ENCODE measurements around the gene SIM2.

The SIM2 gene

GRCh38 chr21:36776981-36777617 is 78.2 kb downstream of the SIM2 start:
- DNase-seq (ENCODE audit: low read depth, low spot score), result no peak
- H3K36me3 ChIP-seq (ENCODE audit: insufficient read depth, low read length), result no peaks in the 10 kb centered on the region
- no peak for TF ChIP-seq POLR2AphosphoS5 (IDR thresholded peaks at IDR 0.05; ENCODE audit: borderline replicate concordance, low read depth, low read length)
- TF ChIP-seq FOXP2 (optimal IDR thresholded peaks at IDR 0.05; ENCODE audit: control extremely low read depth, extremely low read length, insufficient read depth), result no peak
- TF ChIP-seq EZH2 (IDR thresholded peaks at IDR 0.05), result no peak
- no peak overlapping the region for H3K27ac ChIP-seq
- no peak overlapping the region for H3K4me3 ChIP-seq
- no peak overlapping the region for H3K9ac ChIP-seq (ENCODE audit: insufficient read length)
- no peaks in the 10 kb centered on the region for H3K9me3 ChIP-seq (ENCODE audit: low read depth, low read length)

DNA sequence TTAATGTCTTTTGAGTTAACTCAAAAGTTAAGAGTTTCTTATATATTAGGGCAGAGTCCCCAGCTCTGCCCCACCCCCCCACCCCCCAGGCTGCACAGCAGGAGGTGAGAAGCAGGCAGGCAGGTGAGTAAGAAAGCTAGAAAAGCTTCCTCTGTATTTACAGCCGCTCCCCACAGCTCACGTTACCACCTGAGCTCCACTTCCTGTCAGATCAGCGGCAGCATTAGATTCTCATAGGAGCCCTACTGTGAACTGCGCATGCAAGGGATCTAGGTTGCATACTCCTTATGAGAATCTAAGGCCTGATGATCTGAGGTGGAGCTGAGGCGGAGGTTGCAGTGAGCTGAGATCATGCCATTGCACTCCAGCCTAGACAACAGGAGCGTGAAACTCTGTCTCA is 81.9 kb downstream of the SIM2 start:
- no peak overlapping the region for H3K27ac ChIP-seq
- H3K9me3 ChIP-seq (ENCODE audit: low read depth, low read length), result no peaks in the 10 kb centered on the region
- no peak overlapping the region for H3K9ac ChIP-seq (ENCODE audit: insufficient read length)
- no peak overlapping the region for H3K4me3 ChIP-seq
- TF ChIP-seq EZH2 (IDR thresholded peaks at IDR 0.05) (no peak), POLR2AphosphoS5 (IDR thresholded peaks at IDR 0.05; ENCODE audit: borderline replicate concordance, low read depth, low read length) (no peak), FOXP2 (optimal IDR thresholded peaks at IDR 0.05; ENCODE audit: control extremely low read depth, extremely low read length, insufficient read depth) (no peak)
- no peaks in the 10 kb centered on the region for H3K36me3 ChIP-seq (ENCODE audit: insufficient read depth, low read length)
- no peak for DNase-seq (ENCODE audit: low read depth, low spot score)

- H3K36me3 ChIP-seq (ENCODE audit: insufficient read depth, low read length), result no peaks in the 10 kb centered on the region
- H3K27ac ChIP-seq, result no peak overlapping the region
- H3K4me3 ChIP-seq, result no peak overlapping the region
- TF ChIP-seq FOXP2 (optimal IDR thresholded peaks at IDR 0.05; ENCODE audit: control extremely low read depth, extremely low read length, insufficient read depth) (no peak), EZH2 (IDR thresholded peaks at IDR 0.05) (no peak), POLR2AphosphoS5 (IDR thresholded peaks at IDR 0.05; ENCODE audit: borderline replicate concordance, low read depth, low read length) (no peak)
- H3K9ac ChIP-seq (ENCODE audit: insufficient read length), result no peak overlapping the region
- no peaks in the 10 kb centered on the region for H3K9me3 ChIP-seq (ENCODE audit: low read depth, low read length)
- DNase-seq (ENCODE audit: low read depth, low spot score), result no peak
Measured at GRCh38 chr21:36783612-36784374, 84.9 kb downstream of the SIM2 start.

- TF ChIP-seq FOXP2 (optimal IDR thresholded peaks at IDR 0.05; ENCODE audit: control extremely low read depth, extremely low read length, insufficient read depth) (no peak), POLR2AphosphoS5 (IDR thresholded peaks at IDR 0.05; ENCODE audit: borderline replicate concordance, low read depth, low read length) (no peak), EZH2 (IDR thresholded peaks at IDR 0.05) (no peak)
- Histone ChIP-seq H3K9me3 (ENCODE audit: low read depth, low read length) (no peaks in the 10 kb centered on the region), H3K27ac (no peak overlapping the region), H3K9ac (ENCODE audit: insufficient read length) (no peak overlapping the region), H3K4me3 (no peak overlapping the region), H3K36me3 (ENCODE audit: insufficient read depth, low read length) (no peaks in the 10 kb centered on the region)
- DNase-seq (ENCODE audit: low read depth, low spot score), result no peak
Measured at GRCh38 chr21:36784947-36785346, 86.0 kb downstream of the SIM2 start.

GRCh38 chr21:36785615-36786014 is 86.7 kb downstream of the SIM2 start:
- no peak for DNase-seq (ENCODE audit: low read depth, low spot score)
- H3K9ac ChIP-seq (ENCODE audit: insufficient read length), result no peak overlapping the region
- no peak overlapping the region for H3K4me3 ChIP-seq
- no peak for TF ChIP-seq FOXP2 (optimal IDR thresholded peaks at IDR 0.05; ENCODE audit: control extremely low read depth, extremely low read length, insufficient read depth)
- no peak for TF ChIP-seq EZH2 (IDR thresholded peaks at IDR 0.05)
- TF ChIP-seq POLR2AphosphoS5 (IDR thresholded peaks at IDR 0.05; ENCODE audit: borderline replicate concordance, low read depth, low read length), result no peak
- H3K9me3 ChIP-seq (ENCODE audit: low read depth, low read length), result no peaks in the 10 kb centered on the region
- no peak overlapping the region for H3K27ac ChIP-seq
- no peaks in the 10 kb centered on the region for H3K36me3 ChIP-seq (ENCODE audit: insufficient read depth, low read length)

- TF ChIP-seq POLR2AphosphoS5 (IDR thresholded peaks at IDR 0.05; ENCODE audit: borderline replicate concordance, low read depth, low read length) (no peak), EZH2 (IDR thresholded peaks at IDR 0.05) (no peak), FOXP2 (optimal IDR thresholded peaks at IDR 0.05; ENCODE audit: control extremely low read depth, extremely low read length, insufficient read depth) (no peak)
- H3K27ac ChIP-seq, result no peak overlapping the region
- H3K36me3 ChIP-seq (ENCODE audit: insufficient read depth, low read length), result no peaks in the 10 kb centered on the region
- no peak for DNase-seq (ENCODE audit: low read depth, low spot score)
- no peaks in the 10 kb centered on the region for H3K9me3 ChIP-seq (ENCODE audit: low read depth, low read length)
- H3K4me3 ChIP-seq, result no peak overlapping the region
- H3K9ac ChIP-seq (ENCODE audit: insufficient read length), result no peak overlapping the region
Measured at GRCh38 chr21:36786186-36786585, 87.3 kb downstream of the SIM2 start.

GRCh38 chr21:36788120-36788638 is 89.3 kb downstream of the SIM2 start:
- Histone ChIP-seq H3K4me3 (peak overlapping the region; percentile 26; the same call in 1 of the 2 replicates), H3K9me3 (ENCODE audit: low read depth, low read length) (no peaks in the 10 kb centered on the region), H3K27ac (no peak overlapping the region), H3K36me3 (ENCODE audit: insufficient read depth, low read length) (no peaks in the 10 kb centered on the region), H3K9ac (ENCODE audit: insufficient read length) (peak overlapping the region; percentile 49)
- DNase-seq (ENCODE audit: low read depth, low spot score), result no peak
- no peak for TF ChIP-seq EZH2 (IDR thresholded peaks at IDR 0.05)
- no peak for TF ChIP-seq FOXP2 (optimal IDR thresholded peaks at IDR 0.05; ENCODE audit: control extremely low read depth, extremely low read length, insufficient read depth)
- no peak for TF ChIP-seq POLR2AphosphoS5 (IDR thresholded peaks at IDR 0.05; ENCODE audit: borderline replicate concordance, low read depth, low read length)

GRCh38 chr21:36790616-36791015 is 91.7 kb downstream of the SIM2 start:
- Histone ChIP-seq H3K9ac (ENCODE audit: insufficient read length) (no peak overlapping the region), H3K4me3 (no peak overlapping the region), H3K36me3 (ENCODE audit: insufficient read depth, low read length) (no peaks in the 10 kb centered on the region), H3K27ac (no peak overlapping the region), H3K9me3 (ENCODE audit: low read depth, low read length) (no peaks in the 10 kb centered on the region)
- TF ChIP-seq POLR2AphosphoS5 (IDR thresholded peaks at IDR 0.05; ENCODE audit: borderline replicate concordance, low read depth, low read length) (no peak), FOXP2 (optimal IDR thresholded peaks at IDR 0.05; ENCODE audit: control extremely low read depth, extremely low read length, insufficient read depth) (no peak), EZH2 (IDR thresholded peaks at IDR 0.05) (no peak)
- no peak for DNase-seq (ENCODE audit: low read depth, low spot score)

Data from SK-N-MC (cell line).